ENCODE measurements around the gene CDH12.

CDH12 gene

DNA sequence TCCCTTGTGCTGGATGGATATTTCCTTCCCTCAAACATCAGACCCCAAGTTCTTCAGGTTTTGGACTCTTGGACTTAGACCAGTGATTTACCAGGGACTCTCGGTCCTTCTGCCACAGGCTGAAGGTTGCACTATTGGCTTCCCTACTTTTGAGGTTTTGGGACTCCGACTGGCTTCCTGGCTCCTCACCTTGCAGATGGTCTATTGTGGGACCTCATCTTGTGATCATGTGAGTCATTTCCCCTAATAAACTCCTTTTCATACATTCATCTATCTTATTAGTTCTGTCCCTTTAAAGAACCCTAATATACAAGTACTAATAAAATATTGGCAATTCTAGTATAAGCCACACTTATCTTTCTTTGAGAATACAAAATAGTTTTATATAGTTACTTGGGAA lies 1078.9 kb downstream of the CDH12 start:
- no peak for DNase-seq (ENCODE audit: low read depth in 2 of 3, low spot score in 2 of 3)

DNA sequence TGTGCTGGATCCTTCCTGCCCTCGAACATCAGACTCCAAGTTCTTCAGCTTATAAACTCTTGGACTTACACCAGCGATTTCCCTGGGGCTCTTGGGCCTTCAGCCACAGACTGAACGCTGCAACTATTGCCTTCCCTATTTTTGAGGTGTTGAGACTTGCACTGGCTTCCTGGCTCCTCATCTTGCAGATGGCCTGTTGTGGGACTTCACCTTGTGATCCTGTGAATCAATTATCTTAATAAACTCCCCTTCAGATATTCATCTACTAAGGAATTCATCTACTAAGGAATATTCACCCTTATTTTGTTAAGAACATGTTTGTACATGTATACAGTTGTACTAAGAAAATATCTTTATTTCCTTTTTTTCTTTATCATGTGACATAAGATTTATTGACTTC lies 1079.7 kb downstream of the CDH12 start:
- DNase-seq (ENCODE audit: low read depth in 2 of 3, low spot score in 2 of 3), result no peak

GRCh38 chr5:21765406-21765805 lies 1087.7 kb downstream of the CDH12 start:
- DNase-seq (ENCODE audit: low read depth in 2 of 3, low spot score in 2 of 3), result no peak

- DNase-seq (ENCODE audit: low read depth in 2 of 3, low spot score in 2 of 3), result no peak
Observed at GRCh38 chr5:21739096-21739495, 1114.0 kb downstream of the CDH12 start.

DNA sequence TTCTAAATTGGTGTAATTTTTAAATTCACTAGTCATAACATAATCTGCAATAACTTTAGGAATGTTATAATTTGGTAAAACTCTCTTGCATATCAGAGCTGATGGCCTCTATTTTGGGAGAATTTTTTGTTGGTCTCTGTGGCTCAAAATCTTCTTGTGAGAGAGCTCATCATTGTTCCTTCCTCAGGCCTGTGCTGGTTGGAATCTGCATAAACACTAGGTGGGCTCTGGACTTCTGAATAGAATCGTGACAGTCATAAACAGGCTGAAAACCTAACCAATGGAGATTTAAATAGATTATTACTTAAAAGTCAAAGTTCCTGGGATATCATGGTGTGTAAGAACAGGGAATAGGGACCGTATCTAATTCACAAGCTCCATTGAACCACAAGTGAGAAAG lies 1129.6 kb downstream of the CDH12 start:
- DNase-seq (ENCODE audit: low read depth in 2 of 3, low spot score in 2 of 3), result no peak

GRCh38 chr5:21711866-21712758 lies 1141.0 kb downstream of the CDH12 start:
- no peak for DNase-seq (ENCODE audit: low read depth in 2 of 3, low spot score in 2 of 3)

- no peak for DNase-seq (ENCODE audit: low read depth in 2 of 3, low spot score in 2 of 3)
Observed at GRCh38 chr5:21709770-21710169, 1143.4 kb downstream of the CDH12 start.

- no peak for DNase-seq (ENCODE audit: low read depth in 2 of 3, low spot score in 2 of 3)
Observed at GRCh38 chr5:21704974-21705668, 1148.0 kb downstream of the CDH12 start.

GRCh38 chr5:21701317-21701716 lies 1151.8 kb downstream of the CDH12 start:
- no peak for DNase-seq (ENCODE audit: low read depth in 2 of 3, low spot score in 2 of 3)
